Tibial nerve (tissue), 4 donors: ENCODE measurements around the gene F2R. TPM values are rescaled to one million over a fixed set of nuclear protein-coding genes. Genes with fewer than 3 reads are reported as not detected.
"Not testable (repeated sequence)": the region's sequence is repeated elsewhere in the genome, so short reads cannot be mapped to it uniquely, and the experiment has no call there.

Experiments
- DNase-seq, 2 donors: peaks; one replicate each; pipeline ENCODE4 v3.0.0-alpha.2; 2019; ENCODE audit warnings: low spot score in 2 of 2
- H3K27ac ChIP-seq, 4 donors: fragments of 200-600 bp; sonication (generic) in 3 of 4; one replicate each; pipeline ENCODE4 v1.5.1; 2017 to 2019; ENCODE audit warnings: mild to moderate bottlenecking in 1 of 4
- H3K27me3 ChIP-seq, 2 donors: fragments of 200-600 bp; sonication (generic) in 1 of 2; one replicate each; pipeline versions ENCODE4 v1.5.1 to v1.6.0; 2017 to 2019
- H3K36me3 ChIP-seq, 3 donors: fragments of 200-600 bp; sonication (generic); one replicate each; pipeline ENCODE4 v1.5.1; 2018 to 2019
- H3K4me1 ChIP-seq, 4 donors: fragments of 200-600 bp; sonication (generic) in 3 of 4; one replicate each; pipeline ENCODE4 v1.5.1; 2017 to 2019
- H3K4me3 ChIP-seq, 4 donors: fragments of 200-600 bp; sonication (generic) in 3 of 4; one replicate each; pipeline ENCODE4 v1.5.1; 2017 to 2019; ENCODE audit warnings: mild to moderate bottlenecking in 1 of 4, moderate library complexity in 1 of 4
- H3K9me3 ChIP-seq, 4 donors: fragments of 200-600 bp; sonication (generic) in 3 of 4; one replicate each; pipeline ENCODE4 v1.5.1; 2017 to 2019
- CTCF ChIP-seq, 5 experiments: fragments of 200-600 bp in 3 of 5; fragments of 450-650 bp in 2 of 5; sonication (generic) in 3 of 5; IDR thresholded peaks; one replicate each; pipeline ENCODE4 v1.5.1; 2016 to 2019; ENCODE audit warnings: antibody characterized with exemption in 5 of 5, mild to moderate bottlenecking in 3 of 5, moderate library complexity in 2 of 5
- EP300 ChIP-seq, 2 donors: sonication (generic); formaldehyde crosslinking; IDR thresholded peaks; one replicate each; pipeline ENCODE4 v1.6.1; 2017; ENCODE audit warnings: antibody characterized with exemption in 2 of 2, mild to moderate bottlenecking in 1 of 2
- POLR2A ChIP-seq, 2 donors: fragments of 450-650 bp; IDR thresholded peaks; one replicate each; pipeline ENCODE4 v1.6.1; 2017; ENCODE audit warnings: antibody characterized with exemption in 2 of 2, mild to moderate bottlenecking in 2 of 2, moderate library complexity in 2 of 2
- WGBS, 2 donors: methylation state at CpG; one replicate each; pipeline ENCODE4 v1.1.5; 2018; 5-methylcytosine and 5-hydroxymethylcytosine counted together
- total RNA-seq, 4 donors: library from RNA; depleted of rRNA; stranded (reverse); fragments of >200 nt; gene quantifications; one replicate each; pipeline ENCODE4 v1.1.0, GENCODE V29; 2016

Gene F2R
- total RNA-seq, 4 donors from 2014 or later, result 2.5 to 12.6 (median 6.2) TPM

- peaks cover 0 to 32% (median 0%) of the 10 kb centered on the region in 3 donors for H3K36me3 ChIP-seq
- no peaks in the 10 kb centered on the region for H3K27me3 ChIP-seq
- TF ChIP-seq CTCF (IDR thresholded peaks at IDR 0.05) (no peak), EP300 (IDR thresholded peaks at IDR 0.05) (no peak), POLR2A (IDR thresholded peaks at IDR 0.05) (no peak)
- no peaks in the 10 kb centered on the region for H3K9me3 ChIP-seq
- no peak overlapping the region for H3K27ac ChIP-seq
- no peaks in the 10 kb centered on the region for H3K4me1 ChIP-seq
- DNase-seq, result no peak
- H3K4me3 ChIP-seq, result no peak overlapping the region
Observed at GRCh38 chr5:76673125-76673524, 42.8 kb upstream of the F2R start.

- TF ChIP-seq EP300 (IDR thresholded peaks at IDR 0.05) (no peak), CTCF (IDR thresholded peaks at IDR 0.05) (no peak), POLR2A (IDR thresholded peaks at IDR 0.05) (no peak)
- Histone ChIP-seq H3K27ac (no peak overlapping the region), H3K4me1 (no peaks in the 10 kb centered on the region), H3K27me3 (no peaks in the 10 kb centered on the region), H3K9me3 (no peaks in the 10 kb centered on the region), H3K4me3 (no peak overlapping the region), H3K36me3 (peaks cover 0 to 31% (median 0%) of the 10 kb centered on the region in 3 donors)
- no peak for DNase-seq
- 76 to 80% methylated on average over 8 of the region's 8 CpGs for WGBS, 2 donors
Observed at GRCh38 chr5:76674330-76675066, 41.4 kb upstream of the F2R start.

GRCh38 chr5:76675364-76675763 is 40.6 kb upstream of the F2R start:
- H3K36me3 ChIP-seq, result peaks cover 0 to 22% (median 0%) of the 10 kb centered on the region in 3 donors
- WGBS, 2 donors, result 93 to 94% methylated on average over 1 of the region's 1 CpG
- H3K4me3 ChIP-seq, result no peak overlapping the region
- H3K27me3 ChIP-seq, result no peaks in the 10 kb centered on the region
- H3K4me1 ChIP-seq, result no peaks in the 10 kb centered on the region
- no peak overlapping the region for H3K27ac ChIP-seq
- no peak for DNase-seq
- no peaks in the 10 kb centered on the region for H3K9me3 ChIP-seq
- no peak for TF ChIP-seq CTCF (IDR thresholded peaks at IDR 0.05)
- TF ChIP-seq POLR2A (IDR thresholded peaks at IDR 0.05), result no peak
- no peak for TF ChIP-seq EP300 (IDR thresholded peaks at IDR 0.05)

GRCh38 chr5:76677849-76678472 is 38.0 kb upstream of the F2R start:
- H3K27me3 ChIP-seq, result no peaks in the 10 kb centered on the region
- no peaks in the 10 kb centered on the region for H3K9me3 ChIP-seq
- H3K36me3 ChIP-seq, result peaks cover 0 to 8% (median 0%) of the 10 kb centered on the region in 3 donors
- peaks cover 0 to 4% (median 0%) of the 10 kb centered on the region in 4 donors for H3K4me1 ChIP-seq
- H3K27ac ChIP-seq, result no peak overlapping the region
- TF ChIP-seq POLR2A (IDR thresholded peaks at IDR 0.05), result no peak
- no peak for TF ChIP-seq EP300 (IDR thresholded peaks at IDR 0.05)
- no peak for TF ChIP-seq CTCF (IDR thresholded peaks at IDR 0.05)
- DNase-seq, result no peak
- H3K4me3 ChIP-seq, result no peak overlapping the region
- 77 to 80% methylated on average over 8 of the region's 8 CpGs for WGBS, 2 donors

- Histone ChIP-seq H3K4me3 (no peak overlapping the region), H3K27me3 (no peaks in the 10 kb centered on the region), H3K27ac (no peak overlapping the region), H3K36me3 (peaks cover 0 to 11% (median 0%) of the 10 kb centered on the region in 3 donors), H3K4me1 (peaks cover 0 to 4% (median 0%) of the 10 kb centered on the region in 4 donors), H3K9me3 (no peaks in the 10 kb centered on the region)
- TF ChIP-seq EP300 (IDR thresholded peaks at IDR 0.05) (no peak), POLR2A (IDR thresholded peaks at IDR 0.05) (no peak), CTCF (IDR thresholded peaks at IDR 0.05) (no peak)
- WGBS, 2 donors, result 68 to 73% methylated on average over 3 of the region's 3 CpGs
- no peak for DNase-seq
Observed at GRCh38 chr5:76679231-76679630, 36.7 kb upstream of the F2R start.

- H3K27me3 ChIP-seq, DNase-seq, H3K4me3 ChIP-seq, H3K4me1 ChIP-seq, H3K36me3 ChIP-seq, H3K9me3 ChIP-seq, H3K27ac ChIP-seq: not testable (repeated sequence)
- WGBS, 2 donors, result 93% methylated on average over 4 of the region's 4 CpGs
Observed at GRCh38 chr5:76680826-76681225, 35.1 kb upstream of the F2R start.
